AG09309 (cell line): ENCODE data around the gene NAP1L3.

Experiments used
- DNase-seq: peaks from one replicate; pipeline ENCODE4 v3.0.0-alpha.2; 2010; ENCODE audit warnings: low read depth
- H3K4me3 ChIP-seq: 2 replicates; pipeline ENCODE4 v1.5.1; 2011; ENCODE audit warnings: mild to moderate bottlenecking, low read depth, low read length, moderate library complexity; ENCODE audit not compliant: control insufficient read depth
- CTCF ChIP-seq: IDR thresholded peaks from 2 replicates; pipeline ENCODE4 v1.5.1; 2011; ENCODE audit warnings: mild to moderate bottlenecking, low read depth, low read length, inconsistent platforms; ENCODE audit not compliant: insufficient read depth, control insufficient read depth; ENCODE audit errors: missing control alignments

The NAP1L3 gene

GRCh38 chrX:93649381-93649780, 24.0 kb downstream of the NAP1L3 start:
- TF ChIP-seq CTCF, result no peak
- no peak for DNase-seq
- no peak overlapping the region for H3K4me3 ChIP-seq

- no peak for TF ChIP-seq CTCF
- no peak overlapping the region for H3K4me3 ChIP-seq
- DNase-seq, result no peak
Observed at GRCh38 chrX:93637591-93637990, 35.8 kb downstream of the NAP1L3 start.
